GM12865 (cell line): ENCODE measurements around the gene EGFL7.

ENCODE experiments used
- DNase-seq: peaks from one replicate; pipeline ENCODE4 v3.0.0; 2010; ENCODE audit warnings: low read depth
- H3K4me3 ChIP-seq: 2 replicates; pipeline ENCODE4 v1.5.1; 2011; ENCODE audit warnings: mild to moderate bottlenecking, low read depth, low read length, control low read depth
- CTCF ChIP-seq: IDR thresholded peaks from 2 replicates; pipeline ENCODE4 v1.5.1; 2011; ENCODE audit warnings: low read length, control low read depth, low read depth, inconsistent platforms; ENCODE audit not compliant: insufficient read depth; ENCODE audit errors: missing control alignments

EGFL7 gene

GRCh38 chr9:136674786-136675349 is 12.2 kb downstream of the EGFL7 start:
- no peak overlapping the region for H3K4me3 ChIP-seq
- no peak for DNase-seq
- no peak for TF ChIP-seq CTCF

- H3K4me3 ChIP-seq, result no peak overlapping the region
- no peak for DNase-seq
- TF ChIP-seq CTCF, result no peak
Observed at GRCh38 chr9:136675477-136676296, 13.0 kb downstream of the EGFL7 start.

- DNase-seq, result no peak
- TF ChIP-seq CTCF, result no peak
- no peak overlapping the region for H3K4me3 ChIP-seq
Observed at GRCh38 chr9:136676297-136676794, 13.6 kb downstream of the EGFL7 start.

- TF ChIP-seq CTCF, result no peak
- H3K4me3 ChIP-seq, result no peak overlapping the region
- DNase-seq, result no peak
Observed at GRCh38 chr9:136676920-136677686, 14.4 kb downstream of the EGFL7 start.

GRCh38 chr9:136678034-136678433 is 15.3 kb downstream of the EGFL7 start:
- no peak for DNase-seq
- H3K4me3 ChIP-seq, result no peak overlapping the region
- TF ChIP-seq CTCF, result no peak

GRCh38 chr9:136678624-136679023 is 15.9 kb downstream of the EGFL7 start:
- TF ChIP-seq CTCF, result no peak
- no peak for DNase-seq
- H3K4me3 ChIP-seq, result no peak overlapping the region
